PC-3 (cell line): ENCODE results near the gene CDRT4. TPM values are rescaled to one million over a fixed set of nuclear protein-coding genes. Genes with fewer than 3 reads are reported as not detected.

Source experiments
- ATAC-seq: fragments of 200-7000 bp; cut with Tn5 transposase; 2 replicates; pipeline ENCODE4 v1.9.1; 2020; ENCODE audit warnings: mild to moderate bottlenecking, moderate library complexity
- BruUV-seq: library from RNA; stranded (reverse); fragments of 400-500 nt; replicated peaks from 2 replicates; lab custom pipeline; 2021; lab: Mats Ljungman, UMichigan
- CTCF ChIA-PET: fragments of 300-600 bp; sonication (Branson Sonifier 250); formaldehyde crosslinking; loops from one replicate; lab custom pipeline; 2022; ENCODE audit warnings: antibody characterized with exemption; lab: Charles Lee
- POLR2A ChIA-PET: fragments of 300-600 bp; sonication (Branson Sonifier 250); formaldehyde crosslinking; loops from one replicate; lab custom pipeline; 2022; ENCODE audit warnings: antibody characterized with exemption; ENCODE audit not compliant: unreplicated experiment; lab: Charles Lee
- DNase-seq: peaks from one replicate; pipeline ENCODE4 v3.0.0-alpha.2; 2015
- H2AFZ ChIP-seq: fragments of 300-600 bp; sonication (generic); 2 replicates; pipeline ENCODE4 v1.6.0; 2016; ENCODE audit warnings: antibody characterized with exemption, low read length
- H3F3A ChIP-seq: fragments of 300-600 bp; sonication (generic); one replicate; pipeline ENCODE4 v1.6.0; 2017; ENCODE audit warnings: antibody characterized with exemption, low read length, control low read depth, mild to moderate bottlenecking; ENCODE audit not compliant: unreplicated experiment
- H3K27ac ChIP-seq: fragments of 300-600 bp; sonication (generic); 2 replicates; pipeline ENCODE4 v1.5.1; 2016; ENCODE audit warnings: mild to moderate bottlenecking, low read length
- H3K27me3 ChIP-seq: fragments of 300-600 bp; sonication (generic); 2 replicates; pipeline ENCODE4 v1.6.1; 2016; ENCODE audit warnings: low read length, mixed read lengths
- H3K36me3 ChIP-seq: fragments of 300-600 bp; sonication (generic); 2 replicates; pipeline ENCODE4 v1.6.1; 2016; ENCODE audit warnings: low read depth, mixed run types, low read length, mixed read lengths
- H3K4me1 ChIP-seq: fragments of 300-600 bp; sonication (generic); 2 replicates; pipeline ENCODE4 v1.5.1; 2016; ENCODE audit warnings: low read length; ENCODE audit not compliant: insufficient read depth
- H3K4me2 ChIP-seq: fragments of 300-600 bp; sonication (generic); 2 replicates; pipeline ENCODE4 v1.6.0; 2016; ENCODE audit warnings: low read length
- H3K4me3 ChIP-seq: fragments of 300-600 bp; sonication (generic); 2 replicates; pipeline ENCODE4 v1.5.1; 2016; ENCODE audit warnings: mild to moderate bottlenecking, low read length, mixed read lengths
- H3K79me2 ChIP-seq: fragments of 300-600 bp; sonication (generic); 2 replicates; pipeline ENCODE4 v1.6.1; 2017; ENCODE audit warnings: low read length, mixed read lengths
- H3K9ac ChIP-seq: fragments of 300-600 bp; sonication (generic); 2 replicates; pipeline ENCODE4 v1.6.0; 2016; ENCODE audit warnings: mild to moderate bottlenecking, low read length
- H3K9me2 ChIP-seq: fragments of 300-600 bp; sonication (generic); replicated peaks from 2 replicates; pipeline ENCODE4 v1.6.1; 2016; ENCODE audit warnings: mixed run types, low read length, mixed read lengths
- H3K9me3 ChIP-seq: fragments of 300-600 bp; sonication (generic); 2 replicates; pipeline ENCODE4 v1.6.1; 2016; ENCODE audit warnings: low read length, mixed read lengths
- H4K20me1 ChIP-seq: fragments of 300-600 bp; sonication (generic); 2 replicates; pipeline ENCODE4 v1.6.1; 2016; ENCODE audit warnings: low read length, mixed read lengths
- CTCF ChIP-seq: fragments of 300-600 bp; sonication (generic); conservative IDR thresholded peaks from 2 replicates; pipeline ENCODE4 v1.5.1; 2017; ENCODE audit warnings: antibody characterized with exemption, low read depth, mild to moderate bottlenecking, low read length
- EZH2 ChIP-seq: fragments of 300-600 bp; sonication (generic); IDR thresholded peaks from one replicate; pipeline ENCODE4 v1.6.1; 2017; ENCODE audit warnings: antibody characterized with exemption, mild to moderate bottlenecking, low read length; ENCODE audit not compliant: unreplicated experiment
- EZH2phosphoT487 ChIP-seq: fragments of 300-600 bp; sonication (generic); IDR thresholded peaks from 2 replicates; pipeline ENCODE4 v1.6.1; 2018; ENCODE audit warnings: mild to moderate bottlenecking, antibody characterized with exemption, low read length, borderline replicate concordance
- intact Hi-C: fragments of 100-400 bp; cut with micrococcal nuclease; formaldehyde crosslinking; loops from 2 replicates; pipeline ENCODE4 v1.9.0; 2023
- total RNA-seq: library from RNA; depleted of rRNA; stranded (reverse); fragments of >200 nt; gene quantifications from 2 replicates; pipeline ENCODE4 v1.2.3, GENCODE V29; 2014

CDRT4 gene
- total RNA-seq, 1 experiment from 2014 or later, result 5.0 TPM

- Histone ChIP-seq H3K4me3 (no peak overlapping the region), H3K4me2 (no peak overlapping the region), H4K20me1 (no peaks in the 10 kb centered on the region), H3K36me3 (no peaks in the 10 kb centered on the region), H3K27ac (no peak overlapping the region), H3K4me1 (no peaks in the 10 kb centered on the region), H2AFZ (no peak overlapping the region), H3K9ac (no peak overlapping the region), H3F3A (no peaks in the 10 kb centered on the region), H3K9me2 (no peaks in the 10 kb centered on the region), H3K79me2 (no peaks in the 10 kb centered on the region), H3K9me3 (no peaks in the 10 kb centered on the region), H3K27me3 (no peaks in the 10 kb centered on the region)
- intact Hi-C loops, result no loop called here
- ChIA-PET POLR2A (interaction anchor here (0.6 kb wide), 1 partner anchor 18 kb away, joined by 4 read pairs; no protein-coding TSS in a partner anchor), CTCF (no interaction called here)
- TF ChIP-seq CTCF, result peak; percentile 63
- no peak for TF ChIP-seq EZH2phosphoT487
- TF ChIP-seq EZH2, result no peak
- no peak for DNase-seq
- no peak for ATAC-seq
- no TSS peak for BruUV-seq
Observed at GRCh38 chr17:15446036-15446435, 21.4 kb downstream of the CDRT4 start.

- no peaks in the 10 kb centered on the region for H3K36me3 ChIP-seq
- H4K20me1 ChIP-seq, result no peaks in the 10 kb centered on the region
- ChIA-PET CTCF (no interaction called here), POLR2A (no interaction called here)
- H3K27me3 ChIP-seq, result no peaks in the 10 kb centered on the region
- TF ChIP-seq EZH2, result no peak
- no peak for TF ChIP-seq EZH2phosphoT487
- no peak for TF ChIP-seq CTCF
- no peaks in the 10 kb centered on the region for H3K9me3 ChIP-seq
- peak; percentile 40 for DNase-seq
- no peak overlapping the region for H3K27ac ChIP-seq
- no peak overlapping the region for H3K4me3 ChIP-seq
- no peak overlapping the region for H2AFZ ChIP-seq
- intact Hi-C loops, result no loop called here
- no peaks in the 10 kb centered on the region for H3K9me2 ChIP-seq
- ATAC-seq, result no peak
- no peaks in the 10 kb centered on the region for H3K4me1 ChIP-seq
- no peak overlapping the region for H3K9ac ChIP-seq
- no peak overlapping the region for H3K4me2 ChIP-seq
- no TSS peak for BruUV-seq
- no peaks in the 10 kb centered on the region for H3F3A ChIP-seq
- H3K79me2 ChIP-seq, result no peaks in the 10 kb centered on the region
Observed at GRCh38 chr17:15444805-15445204, 22.6 kb downstream of the CDRT4 start.

GRCh38 chr17:15442311-15443180 is 24.9 kb downstream of the CDRT4 start:
- no peak overlapping the region for H3K9ac ChIP-seq
- no peaks in the 10 kb centered on the region for H3F3A ChIP-seq
- POLR2A ChIA-PET, result no interaction called here
- no TSS peak for BruUV-seq
- intact Hi-C loops, result no loop called here
- DNase-seq (no peak), ATAC-seq (no peak)
- no peaks in the 10 kb centered on the region for H3K4me1 ChIP-seq
- no peaks in the 10 kb centered on the region for H3K27me3 ChIP-seq
- no peaks in the 10 kb centered on the region for H4K20me1 ChIP-seq
- CTCF ChIA-PET, result no interaction called here
- H3K9me2 ChIP-seq, result no peaks in the 10 kb centered on the region
- peaks cover 2% of the 10 kb centered on the region; the same call in 1 of the 2 replicates for H3K36me3 ChIP-seq
- H2AFZ ChIP-seq, result no peak overlapping the region
- no peak overlapping the region for H3K4me3 ChIP-seq
- H3K27ac ChIP-seq, result no peak overlapping the region
- H3K4me2 ChIP-seq, result no peak overlapping the region
- no peaks in the 10 kb centered on the region for H3K79me2 ChIP-seq
- TF ChIP-seq CTCF (no peak), EZH2 (no peak), EZH2phosphoT487 (no peak)
- H3K9me3 ChIP-seq, result no peaks in the 10 kb centered on the region
